HG03354 (cell line): ENCODE measurements around the gene HLA-DOA.

Experiments used
- ATAC-seq: cut with Tn5 transposase; IDR thresholded peaks from one replicate; pipeline ENCODE4 v1.9.1; 2021; ENCODE audit warnings: mild to moderate bottlenecking; ENCODE audit not compliant: unreplicated experiment, poor library complexity, severe bottlenecking

The HLA-DOA gene

DNA sequence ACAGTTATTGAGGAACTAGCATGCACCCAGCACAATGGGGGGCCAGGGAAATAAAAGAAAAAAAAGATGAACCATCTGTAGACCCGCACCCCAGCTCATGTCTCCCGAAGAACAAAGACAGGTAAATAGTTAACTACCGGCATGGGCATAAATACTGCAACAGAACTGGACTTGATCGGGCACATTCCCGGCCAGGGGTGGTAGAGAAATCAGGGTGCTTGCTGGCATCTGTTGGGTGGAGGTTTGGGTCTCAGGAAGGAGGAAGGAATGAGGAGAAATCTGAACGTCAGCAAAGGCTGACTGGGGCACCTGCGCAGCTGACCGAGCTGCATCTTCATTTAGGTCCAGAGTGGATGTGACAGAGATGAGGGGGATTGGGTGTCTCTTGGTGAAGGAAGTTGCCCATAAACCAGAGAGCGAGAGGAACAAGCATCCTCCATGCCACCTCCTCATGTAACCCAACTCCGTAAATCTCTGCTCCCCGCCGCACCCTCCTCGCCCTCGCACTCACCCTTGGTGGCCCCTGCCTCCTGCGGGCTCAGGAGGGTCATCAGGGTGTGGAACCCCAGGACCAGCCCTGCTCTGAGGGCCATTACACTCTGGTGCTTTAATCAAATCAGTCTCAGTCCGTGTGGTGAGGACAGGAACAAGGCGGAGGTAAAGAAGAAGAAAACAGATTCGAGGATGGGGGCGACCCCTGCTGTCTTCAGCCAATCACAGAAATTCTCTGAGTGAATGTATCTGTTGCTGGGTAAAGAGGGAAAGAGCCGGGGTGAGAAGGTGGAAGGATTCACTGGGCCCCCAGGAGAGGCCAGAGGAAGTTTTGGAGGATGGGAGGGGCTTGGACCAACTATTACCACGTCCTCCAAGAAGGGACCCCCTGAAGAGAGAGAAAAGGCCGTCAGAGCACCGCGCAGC is at the start of gene HLA-DOA:
Gene HLA-DOA, minus strand, starts transcription at position 648 of the 918 bp plus-strand sequence.
- ATAC-seq, result peak; percentile 88

DNA sequence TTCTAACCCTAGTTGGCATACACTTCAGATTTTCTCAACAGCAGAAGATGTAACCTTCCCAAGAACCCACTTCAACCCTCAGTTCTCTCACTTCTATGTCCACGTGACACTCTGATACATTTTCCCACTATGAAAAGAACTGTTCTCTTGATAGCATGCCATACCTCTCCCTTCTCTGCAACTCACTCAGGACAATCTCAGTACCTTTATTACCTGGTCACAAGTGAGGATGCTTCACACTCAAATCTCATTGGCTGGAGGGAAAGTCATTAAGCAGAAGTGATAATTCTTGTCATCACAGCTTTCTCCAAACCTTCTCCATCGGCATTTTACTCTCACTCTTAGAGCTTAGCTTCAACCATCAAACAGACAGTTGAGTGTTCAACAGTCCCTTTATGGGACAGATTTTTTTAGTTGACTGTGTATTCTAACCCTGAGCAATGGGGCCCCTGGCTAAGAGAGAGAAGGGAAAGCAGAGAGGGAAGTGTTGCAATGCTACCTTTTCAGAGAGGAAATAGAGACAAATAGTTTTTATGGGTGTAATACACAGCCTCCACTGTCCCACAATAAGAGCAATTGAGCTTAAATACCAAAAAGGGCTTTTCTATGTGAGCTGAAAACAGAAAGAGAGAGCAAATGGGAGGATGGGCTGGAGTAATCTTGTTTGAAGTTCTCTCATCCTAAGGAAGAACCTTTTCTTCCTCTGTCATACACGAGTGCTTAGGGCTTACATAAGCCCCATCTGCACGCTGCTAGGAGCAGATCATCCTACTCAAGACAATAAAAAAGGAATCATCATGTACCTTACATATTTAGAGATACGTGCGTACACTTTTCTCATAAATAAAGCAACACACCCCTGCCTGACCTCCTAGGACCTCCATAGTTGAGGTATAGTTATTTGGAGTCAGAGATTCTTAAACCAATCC is 48.1 kb upstream of the HLA-DOA start:
- no peak for ATAC-seq

- no peak for ATAC-seq
These were observed 43.8 kb upstream of the HLA-DOA start for GRCh38 chr6:33053230-33053629.

GRCh38 chr6:33052627-33053026 is 43.2 kb upstream of the HLA-DOA start:
- ATAC-seq, result no peak

GRCh38 chr6:33050014-33050810 is 40.8 kb upstream of the HLA-DOA start:
- ATAC-seq, result no peak

DNA sequence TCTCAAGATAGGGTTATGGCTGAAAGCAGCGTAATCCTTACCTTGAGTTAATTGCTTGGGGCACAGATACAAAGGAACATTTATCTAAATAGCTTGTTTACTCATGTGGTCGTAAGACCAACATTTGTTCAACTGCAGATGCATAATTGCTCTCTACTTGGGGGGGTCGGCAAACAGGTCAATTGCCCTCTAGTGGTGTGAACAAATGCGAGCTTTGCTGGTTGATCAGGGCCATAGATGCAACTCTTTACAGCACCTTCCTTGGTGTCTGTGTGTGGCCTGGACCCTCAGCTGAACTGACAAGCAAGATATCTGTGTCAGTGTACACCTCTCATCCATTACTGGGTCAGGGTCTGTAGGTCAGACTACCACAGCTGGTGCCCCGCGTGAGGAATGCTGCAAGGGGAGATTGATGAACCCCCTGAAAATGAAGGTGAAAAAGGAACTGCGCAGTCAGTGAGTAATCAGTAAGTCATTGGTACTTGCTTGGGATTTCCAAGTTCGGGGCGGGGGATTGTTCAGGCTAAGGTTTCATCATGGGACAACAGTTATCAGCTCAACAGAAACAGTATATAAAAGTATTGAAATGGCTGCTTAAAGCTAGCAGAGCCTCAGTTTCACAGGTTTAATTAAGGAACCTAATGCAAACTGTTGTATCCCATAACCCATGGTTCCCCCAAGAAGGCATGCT is 40.1 kb upstream of the HLA-DOA start:
- ATAC-seq, result no peak

DNA sequence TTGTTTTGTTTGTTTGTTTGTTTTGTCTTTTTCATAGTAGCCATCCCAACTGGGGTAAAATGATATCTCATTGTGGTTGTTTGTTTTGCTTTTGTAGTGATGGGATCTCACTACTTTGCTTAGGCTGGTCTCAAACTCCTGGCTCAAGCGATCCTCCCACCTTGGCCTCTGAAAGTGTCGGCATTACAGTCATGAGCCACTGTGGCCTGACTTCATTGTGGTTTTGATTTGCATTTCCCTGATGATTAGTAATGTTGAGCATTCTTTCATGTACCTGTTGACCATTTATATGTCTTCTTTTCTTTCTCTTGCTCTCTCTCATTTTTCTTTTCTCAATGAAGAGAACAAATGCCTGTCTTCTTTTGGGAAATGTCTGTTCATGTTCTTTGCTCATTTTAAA is 30.8 kb upstream of the HLA-DOA start:
- no peak for ATAC-seq

DNA sequence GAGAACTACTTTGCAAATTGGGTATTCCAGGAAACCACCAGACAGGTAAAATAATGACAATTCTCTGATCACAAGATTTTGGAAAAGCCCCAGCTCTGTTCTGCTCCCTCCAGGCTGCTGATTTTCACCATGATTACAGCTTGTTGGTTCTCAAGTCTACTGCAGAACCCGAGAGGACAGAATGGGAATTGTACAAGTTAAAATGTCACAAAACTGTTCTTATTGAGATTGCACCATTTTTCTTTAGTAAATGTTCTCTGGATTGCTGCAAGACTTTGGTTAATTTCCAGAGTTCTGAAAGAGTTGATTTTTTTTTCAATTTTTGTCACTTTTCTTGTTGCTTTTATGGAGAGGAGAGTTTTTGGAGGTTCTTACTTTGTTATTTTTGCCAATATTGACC is 27.1 kb upstream of the HLA-DOA start:
- ATAC-seq, result no peak

DNA sequence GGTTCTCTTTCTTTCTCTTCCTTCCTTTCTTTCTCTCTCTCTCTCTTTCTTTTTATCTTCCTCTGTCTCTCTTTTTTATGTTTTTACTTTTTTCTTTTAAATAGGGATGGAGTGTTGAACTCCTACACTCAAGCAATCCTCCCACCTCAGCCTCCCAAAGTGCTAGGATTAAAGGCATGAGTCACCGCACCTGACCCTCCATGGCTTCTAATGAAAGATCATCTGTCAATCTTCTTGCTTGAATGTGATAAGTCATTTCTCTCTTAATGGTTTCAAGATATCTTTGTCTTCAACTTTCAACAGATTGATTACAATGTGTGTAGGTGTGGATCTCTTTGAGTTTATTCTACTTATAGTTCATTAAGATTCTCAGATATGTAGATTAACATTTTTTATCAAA is 25.2 kb upstream of the HLA-DOA start:
- no peak for ATAC-seq

DNA sequence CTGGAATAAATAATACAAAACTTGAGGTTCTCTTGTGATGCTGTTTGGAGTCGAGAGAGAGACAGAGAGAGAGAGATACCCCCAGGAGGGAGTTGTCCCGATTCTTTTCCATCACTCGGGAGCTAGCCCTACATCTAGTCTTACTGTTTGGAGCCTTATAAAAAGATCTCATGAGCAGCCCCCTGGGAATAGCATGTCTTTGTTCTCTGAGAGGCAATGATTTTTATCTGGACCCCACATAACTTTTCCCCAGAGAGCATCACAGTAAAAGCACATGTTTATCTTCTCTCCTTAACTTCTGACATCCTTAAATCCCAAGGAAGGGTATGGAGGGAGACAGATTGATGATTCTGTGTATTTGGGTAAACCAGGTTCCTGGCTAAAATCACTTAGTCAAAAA is 20.9 kb upstream of the HLA-DOA start:
- no peak for ATAC-seq

- ATAC-seq, result peak; percentile 67
These were observed 20.2 kb upstream of the HLA-DOA start for GRCh38 chr6:33029328-33030184.

DNA sequence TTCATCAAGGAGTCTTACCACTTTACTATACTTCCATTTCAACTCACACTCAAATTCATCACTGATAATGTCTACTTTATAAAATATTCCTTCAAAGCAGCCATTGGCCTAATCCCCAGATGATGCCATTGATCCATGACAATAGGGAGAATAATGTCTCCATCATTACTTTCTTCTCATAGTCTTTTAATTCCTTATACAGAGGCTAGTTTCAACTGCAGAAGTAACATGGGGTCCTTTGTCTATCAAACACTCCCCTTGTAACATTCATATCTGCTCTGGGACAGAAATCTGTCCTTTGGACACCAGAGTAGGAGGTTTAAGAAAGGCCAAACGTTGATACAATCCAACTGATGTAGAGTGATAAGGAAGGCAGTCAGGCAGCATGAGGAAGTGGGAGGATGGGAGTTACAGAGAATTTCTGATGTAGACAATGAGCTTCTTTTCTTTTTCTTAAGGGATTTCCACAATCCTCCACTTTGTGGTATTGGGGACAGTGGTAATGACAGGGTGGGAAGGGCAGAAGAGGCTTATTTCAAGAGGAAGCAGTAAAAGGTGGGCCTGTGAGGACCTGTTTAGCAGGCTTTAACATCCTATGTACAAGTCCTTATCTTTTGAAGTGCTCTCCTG is 18.9 kb upstream of the HLA-DOA start:
- ATAC-seq, result no peak

DNA sequence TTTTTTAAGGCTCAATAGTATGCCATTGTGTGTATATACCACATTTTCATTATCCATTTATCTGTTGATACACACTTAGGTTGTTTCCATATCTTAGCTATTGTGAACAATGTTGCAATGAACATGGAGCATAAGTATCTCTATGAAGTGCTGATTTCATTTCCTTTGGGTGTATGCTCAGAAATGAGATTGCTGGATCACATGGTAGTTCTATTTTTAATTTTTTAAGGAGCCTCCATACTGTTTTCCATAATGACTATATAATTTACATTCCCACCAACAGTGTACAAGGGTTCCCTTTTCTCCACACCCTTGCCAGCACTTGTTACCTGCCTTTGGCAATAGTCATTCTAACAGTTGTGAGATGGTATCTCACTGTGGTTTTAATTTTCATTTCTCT is 15.1 kb upstream of the HLA-DOA start:
- no peak for ATAC-seq

DNA sequence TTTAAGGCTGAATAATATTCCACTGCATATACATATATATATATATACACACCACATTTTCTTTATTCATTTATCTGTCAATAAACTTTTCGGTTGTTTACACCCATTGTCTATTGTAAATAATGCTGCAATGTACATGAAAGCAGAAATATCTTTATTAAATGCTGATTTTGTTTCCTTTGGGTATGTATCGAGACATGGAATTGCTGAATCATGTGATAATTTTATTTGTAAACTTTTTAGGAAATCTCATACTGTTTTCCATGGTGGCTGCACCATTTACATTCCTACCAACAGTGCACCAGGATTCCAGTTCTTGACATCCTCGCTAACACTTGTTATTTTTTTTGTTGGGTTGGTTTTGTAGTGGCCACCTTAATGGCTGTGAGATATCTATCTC is 14.1 kb upstream of the HLA-DOA start:
- ATAC-seq, result no peak

DNA sequence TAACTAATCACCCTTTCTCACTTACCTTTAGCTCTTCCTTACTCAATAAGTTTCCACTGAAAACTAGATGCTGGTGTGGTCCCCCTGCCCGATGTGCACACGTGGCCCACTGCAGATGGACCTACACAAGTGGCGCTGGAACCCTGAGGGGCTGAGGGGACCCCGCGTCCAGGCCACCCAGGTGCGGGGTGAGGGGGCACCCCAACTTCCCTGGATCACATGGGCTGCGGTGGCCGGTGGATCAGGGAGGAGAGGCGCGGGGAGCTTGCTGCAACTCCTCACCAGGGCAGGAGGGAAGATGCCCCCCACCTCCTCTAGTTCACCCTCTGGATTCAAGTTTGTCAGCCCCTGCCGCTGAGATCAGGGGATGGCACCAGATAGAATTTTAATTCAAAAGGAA is 12.5 kb upstream of the HLA-DOA start:
- no peak for ATAC-seq

GRCh38 chr6:33019372-33019771 is 10.0 kb upstream of the HLA-DOA start:
- no peak for ATAC-seq

DNA sequence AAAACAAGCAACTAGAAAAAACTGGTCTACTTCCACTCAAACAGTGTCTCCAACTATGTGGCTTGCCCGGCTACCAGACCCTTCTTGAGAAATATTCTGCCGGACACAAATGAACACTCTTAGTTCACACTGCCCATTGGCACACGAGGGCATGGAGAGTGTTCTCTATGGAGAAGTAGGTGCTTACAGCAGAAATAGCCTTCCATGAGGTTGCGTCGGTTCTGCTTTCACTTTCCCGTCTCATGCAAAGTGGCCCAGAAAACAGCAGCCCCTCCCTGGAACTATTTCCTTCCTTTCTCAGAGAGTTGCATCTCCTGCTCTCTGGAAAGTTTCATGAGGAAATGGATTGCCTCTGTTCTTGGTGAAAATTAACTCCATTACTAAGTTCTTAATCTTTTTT is 9.5 kb upstream of the HLA-DOA start:
- ATAC-seq, result no peak

- ATAC-seq, result no peak
These were observed 9.0 kb upstream of the HLA-DOA start for GRCh38 chr6:33018418-33018817.
